Body of pancreas (tissue), 4 donors: ENCODE data around the gene FAF2.

Source experiments
- CTCF ChIP-seq, 7 experiments: fragments of 450-650 bp in 4 of 7; fragments of 200-600 bp in 3 of 7; sonication (generic) in 3 of 7; IDR thresholded peaks; one replicate each; pipeline ENCODE4 v1.5.1; 2016 to 2019; ENCODE audit warnings: antibody characterized with exemption in 7 of 7
- POLR2A ChIP-seq, 3 donors: fragments of 450-650 bp; IDR thresholded peaks; one replicate each; pipeline ENCODE4 v1.6.1; 2016; ENCODE audit warnings: antibody characterized with exemption in 3 of 3, mild to moderate bottlenecking in 2 of 3

- TF ChIP-seq CTCF (IDR thresholded peaks at IDR 0.05) = no peak
- no peak for TF ChIP-seq POLR2A (IDR thresholded peaks at IDR 0.05)
These were observed 21.1 kb downstream of the FAF2 start for GRCh38 chr5:176469296-176469695.
